Measurements from ENCODE around the gene RGMA.
"Not testable (repeated sequence)": the region's sequence is repeated elsewhere in the genome, so short reads cannot be mapped to it uniquely, and the experiment has no call there.

Gene RGMA

DNA sequence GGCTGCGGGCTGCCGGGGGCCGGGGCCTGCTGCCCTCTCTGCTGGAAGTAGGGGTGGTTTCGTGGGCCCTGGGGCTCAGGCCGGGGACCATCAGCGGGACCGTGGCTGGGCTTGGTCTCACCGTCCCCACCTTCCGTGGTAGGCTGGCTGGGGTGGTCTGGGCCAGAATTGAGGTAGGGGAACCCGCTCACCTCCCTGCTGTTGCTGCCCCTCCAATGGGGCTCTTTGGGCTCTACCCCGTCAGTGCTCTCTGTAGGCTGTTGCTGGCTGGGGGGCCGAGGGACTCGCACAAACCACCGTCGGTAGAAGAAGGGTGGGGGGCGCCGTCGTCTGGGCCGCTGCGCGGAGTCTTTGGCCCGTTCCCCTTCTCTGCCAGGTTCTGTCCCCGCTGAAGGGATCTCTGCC is 23.4 kb downstream of the RGMA start:
- no peak for DNase-seq

- no peak for DNase-seq
Observed at GRCh38 chr15:93063796-93064690, 25.0 kb downstream of the RGMA start.

- no peak for DNase-seq
Observed at GRCh38 chr15:93063262-93063671, 25.7 kb downstream of the RGMA start.

- not testable (repeated sequence) for DNase-seq
Observed at GRCh38 chr15:93062628-93063261, 26.3 kb downstream of the RGMA start.

- DNase-seq = no peak
Observed at GRCh38 chr15:93060336-93061248, 28.4 kb downstream of the RGMA start.

DNA sequence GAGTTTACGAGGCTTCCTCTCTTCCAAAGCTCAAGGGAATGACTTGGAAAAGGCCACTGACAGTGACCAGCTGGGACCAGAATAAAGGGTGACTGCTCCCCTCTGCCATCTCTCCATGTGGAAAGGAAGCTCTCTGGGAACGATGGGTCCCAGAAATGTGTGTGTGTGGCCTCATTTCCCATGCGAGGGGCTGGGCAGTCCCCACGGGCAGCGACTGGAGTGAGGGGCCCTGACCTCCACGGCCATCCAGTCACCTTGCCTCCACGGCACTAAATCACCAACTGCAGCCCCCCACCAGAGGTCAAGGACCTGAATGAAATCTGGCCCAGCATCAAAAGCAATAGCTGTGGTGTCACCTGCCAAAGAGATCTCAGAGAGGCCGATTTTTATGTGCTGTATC is 29.6 kb downstream of the RGMA start:
- DNase-seq = no peak

DNA sequence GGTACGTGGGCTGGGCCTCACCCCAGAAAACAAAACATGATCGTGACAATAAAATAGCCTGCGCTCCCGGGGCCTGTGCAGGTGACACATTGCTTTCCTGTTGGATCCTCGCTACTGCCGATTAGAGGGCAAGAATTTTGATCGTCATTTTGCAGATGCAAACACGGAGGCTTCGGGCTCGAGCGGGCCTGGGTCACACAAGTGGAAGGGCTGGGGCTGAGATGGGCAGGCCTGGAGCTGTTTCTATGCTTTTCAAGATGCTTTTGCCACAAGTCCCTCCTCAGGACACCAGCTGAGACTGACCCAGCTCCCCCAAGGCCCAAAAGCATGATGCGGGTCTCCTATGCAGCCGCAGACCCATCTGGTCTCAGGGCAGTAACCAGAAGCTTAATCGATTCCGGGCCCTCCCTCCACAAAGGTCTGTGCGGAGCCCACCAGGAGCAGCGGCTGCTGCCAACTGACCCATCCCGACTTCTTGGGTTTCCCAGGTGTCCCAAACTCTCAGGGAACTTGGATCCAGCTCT is 30.0 kb downstream of the RGMA start:
- no peak for DNase-seq

DNA sequence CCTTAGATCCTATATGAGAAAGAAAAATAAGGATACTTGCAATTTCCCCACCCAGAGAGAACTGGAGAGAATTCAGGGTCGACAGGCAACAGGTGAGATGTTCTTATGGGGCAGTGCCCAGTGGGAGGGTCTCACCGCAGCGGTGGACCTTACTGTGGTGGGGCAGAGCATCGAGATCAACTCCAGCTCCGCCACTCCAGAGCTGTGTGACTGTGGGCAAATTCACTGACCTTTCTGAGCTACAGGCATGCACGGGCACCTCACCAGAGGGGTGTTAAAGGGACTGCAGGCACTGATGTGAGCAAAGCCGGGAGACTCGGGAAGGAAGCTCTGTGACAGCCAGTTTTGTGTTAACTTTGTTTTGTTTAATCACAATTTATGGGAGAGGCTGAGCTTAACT is 30.9 kb downstream of the RGMA start:
- no peak for DNase-seq

GRCh38 chr15:93057618-93058017 is 31.4 kb downstream of the RGMA start:
- DNase-seq = no peak

- DNase-seq = no peak
Observed at GRCh38 chr15:93056836-93057235, 32.2 kb downstream of the RGMA start.

DNA sequence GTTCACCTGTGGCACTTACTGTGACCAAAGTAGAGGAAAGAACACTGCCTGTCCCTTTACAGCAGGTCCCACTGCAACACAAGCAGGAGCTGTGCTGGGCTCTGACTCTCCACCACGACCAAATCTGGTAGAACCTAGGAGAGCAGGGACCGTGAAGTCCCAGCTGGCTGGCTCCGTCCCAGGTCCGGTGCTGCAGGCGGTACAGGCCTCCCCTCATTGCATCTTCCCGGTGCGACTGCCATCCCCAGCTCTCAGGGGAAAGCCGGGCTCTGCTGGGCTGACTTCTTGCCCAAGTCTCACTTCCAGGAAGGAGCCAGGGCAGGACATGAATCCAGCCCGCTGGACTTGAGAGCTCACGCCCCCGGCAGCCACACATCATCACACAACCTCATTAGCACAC is 33.8 kb downstream of the RGMA start:
- DNase-seq = no peak

GRCh38 chr15:93052090-93052879 is 36.7 kb downstream of the RGMA start:
- no peak for DNase-seq

- no peak for DNase-seq
Observed at GRCh38 chr15:93051236-93052089, 37.5 kb downstream of the RGMA start.

DNA sequence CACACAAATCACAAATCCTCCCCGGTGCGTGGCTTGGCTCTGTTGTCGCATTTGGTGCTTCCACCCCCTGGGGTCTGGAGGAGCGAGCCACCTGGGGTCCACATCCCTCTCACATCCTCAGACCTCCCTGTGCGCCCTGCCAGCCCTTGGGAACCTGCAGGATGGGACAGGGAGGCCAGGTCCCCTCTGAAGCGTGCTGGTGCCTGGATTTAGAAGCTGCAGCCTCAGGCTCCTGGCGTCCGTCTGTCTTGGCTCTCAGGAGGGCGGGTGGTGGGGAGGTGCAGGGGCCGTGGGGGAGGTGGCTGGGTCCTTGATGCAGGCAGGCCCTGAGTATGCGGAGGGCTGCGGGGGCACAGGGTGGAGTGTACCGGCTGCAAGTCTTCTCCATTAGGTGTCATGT is 38.4 kb downstream of the RGMA start:
- DNase-seq = no peak

GRCh38 chr15:93049914-93050578 is 39.0 kb downstream of the RGMA start:
- DNase-seq = no peak

DNA sequence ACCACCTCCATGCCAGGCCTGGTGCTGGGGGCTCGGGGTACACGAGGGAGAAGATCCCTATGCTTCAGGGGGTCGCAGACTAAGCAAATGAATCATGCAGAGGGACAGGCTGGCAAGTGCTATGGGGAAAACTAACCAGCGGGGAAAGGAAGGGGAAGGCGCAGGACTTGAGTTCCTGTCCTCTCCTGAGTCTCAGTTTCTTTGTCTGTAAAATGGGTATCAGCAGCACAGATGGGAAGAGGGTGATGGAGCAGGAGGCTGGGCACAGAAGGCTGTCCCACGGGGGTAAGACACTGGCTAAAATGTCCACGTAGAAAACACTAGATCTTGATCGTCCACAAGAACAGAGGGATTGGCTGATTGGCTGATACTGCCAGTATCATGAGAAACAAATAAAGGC is 39.8 kb downstream of the RGMA start:
- no peak for DNase-seq

GRCh38 chr15:93048759-93049161 is 40.3 kb downstream of the RGMA start:
- no peak for DNase-seq

GRCh38 chr15:93048426-93048721 is 40.6 kb downstream of the RGMA start:
- DNase-seq = no peak

- no peak for DNase-seq
Observed at GRCh38 chr15:93047621-93048425, 41.2 kb downstream of the RGMA start.

- no peak for DNase-seq
Observed at GRCh38 chr15:93046721-93047120, 42.3 kb downstream of the RGMA start.

Data from NCI-H1048 (cell line).